Fibroblast of skin of abdomen (primary cell): ENCODE measurements around the gene BRIP1.
"Not testable (repeated sequence)": the region's sequence is repeated elsewhere in the genome, so short reads cannot be mapped to it uniquely, and the experiment has no call there.

Experiments used
- DNase-seq: peaks from one replicate; pipeline ENCODE4 v3.0.0-alpha.2; 2013

The BRIP1 gene

DNA sequence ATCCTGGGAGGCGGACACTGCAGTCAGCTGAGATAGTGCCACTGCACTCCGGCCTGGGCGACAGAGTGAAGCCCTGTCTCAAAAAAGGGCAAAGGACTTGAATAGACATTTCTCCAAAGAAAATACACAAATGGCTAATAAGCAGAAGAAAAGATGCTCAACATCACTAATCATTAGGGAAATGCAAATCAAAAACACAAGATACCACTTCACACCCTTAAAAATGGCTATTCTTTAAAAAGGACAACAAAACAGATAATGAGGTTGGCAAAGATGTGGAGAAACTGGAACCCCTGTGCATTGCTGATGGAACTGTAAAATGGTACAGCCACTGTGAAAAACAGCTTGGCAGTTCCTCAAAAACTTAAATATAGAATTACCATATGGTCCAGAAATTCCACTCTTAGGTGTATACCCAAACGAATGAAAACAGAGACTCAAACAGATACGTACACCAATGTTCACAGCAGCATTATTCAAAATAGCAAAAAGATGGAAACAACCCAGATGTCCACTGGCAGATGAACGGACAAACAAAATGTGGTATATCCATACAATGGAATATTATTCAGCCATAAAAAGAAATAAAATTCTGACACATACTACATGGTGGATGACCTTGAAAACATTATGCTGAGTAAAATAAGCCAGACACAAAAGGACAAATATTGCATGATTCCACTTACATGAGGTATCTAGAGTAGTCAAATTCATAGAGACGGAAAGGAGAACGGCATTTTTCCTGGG lies 35.5 kb downstream of the BRIP1 start:
- DNase-seq = no peak

DNA sequence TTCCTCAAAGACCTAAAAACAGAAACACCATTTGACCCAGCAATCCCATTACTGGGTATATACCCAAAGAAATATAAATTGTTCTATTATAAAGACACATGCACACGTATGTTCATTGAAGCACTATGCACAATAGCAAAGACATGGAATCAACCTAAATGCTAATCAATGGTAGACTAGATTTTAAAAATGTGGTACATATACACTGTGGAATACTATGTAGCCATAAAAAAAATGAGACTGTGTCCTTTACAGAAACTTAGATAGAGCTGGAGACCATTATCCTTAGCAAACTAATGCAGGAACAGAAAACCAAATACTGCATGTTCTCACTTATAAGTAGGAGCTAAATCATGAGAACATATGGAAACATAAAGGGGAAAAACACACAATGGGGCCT lies 36.5 kb downstream of the BRIP1 start:
- DNase-seq = not testable (repeated sequence)

DNA sequence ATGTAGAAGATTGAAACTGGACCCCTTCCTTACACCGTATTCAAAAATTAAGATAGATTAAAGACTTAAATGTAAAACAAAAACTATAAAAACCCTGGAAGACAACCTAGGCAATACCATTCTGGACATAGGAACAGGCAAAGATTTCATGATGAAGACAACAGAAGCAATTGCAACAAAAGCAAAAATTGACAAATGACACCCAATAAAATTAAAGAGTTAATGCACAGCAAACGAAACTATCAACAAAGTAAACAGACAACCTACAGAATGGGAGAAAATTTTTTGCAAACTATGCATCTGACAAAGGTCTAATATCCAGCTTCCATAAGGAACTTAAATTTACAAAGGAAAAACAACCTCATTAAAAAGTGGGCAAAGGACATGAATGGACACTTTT lies 37.1 kb downstream of the BRIP1 start:
- not testable (repeated sequence) for DNase-seq

DNA sequence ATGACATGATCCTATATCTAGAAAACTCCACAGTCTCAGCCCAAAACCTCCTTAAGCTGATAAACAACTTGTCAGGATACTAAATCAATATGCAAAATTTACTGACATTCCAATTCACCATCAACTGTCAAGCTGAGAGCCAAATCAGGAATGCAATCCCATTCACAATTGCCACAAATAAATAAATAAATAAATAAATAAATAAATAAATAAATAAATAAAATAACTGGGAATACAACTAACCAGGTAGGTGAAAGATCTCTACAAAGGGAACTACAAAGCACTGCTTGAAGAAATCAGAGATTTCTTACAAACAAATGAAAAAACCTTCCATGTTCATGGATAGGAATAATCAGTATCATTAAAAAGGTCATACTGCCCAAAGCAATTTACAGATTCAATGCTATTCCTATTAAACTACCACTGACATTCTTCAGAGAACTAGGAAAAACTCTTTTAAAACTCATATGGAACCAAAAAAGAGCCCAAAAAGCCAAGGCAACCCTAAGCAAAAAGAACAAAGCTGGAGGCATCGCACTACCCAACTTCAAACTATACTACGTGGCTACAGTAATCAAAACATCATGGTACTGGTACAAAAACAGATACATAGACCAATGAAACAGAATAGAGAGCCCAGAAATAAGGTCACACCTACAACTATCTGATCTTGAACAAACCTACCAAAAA lies 37.7 kb downstream of the BRIP1 start:
- no peak for DNase-seq

DNA sequence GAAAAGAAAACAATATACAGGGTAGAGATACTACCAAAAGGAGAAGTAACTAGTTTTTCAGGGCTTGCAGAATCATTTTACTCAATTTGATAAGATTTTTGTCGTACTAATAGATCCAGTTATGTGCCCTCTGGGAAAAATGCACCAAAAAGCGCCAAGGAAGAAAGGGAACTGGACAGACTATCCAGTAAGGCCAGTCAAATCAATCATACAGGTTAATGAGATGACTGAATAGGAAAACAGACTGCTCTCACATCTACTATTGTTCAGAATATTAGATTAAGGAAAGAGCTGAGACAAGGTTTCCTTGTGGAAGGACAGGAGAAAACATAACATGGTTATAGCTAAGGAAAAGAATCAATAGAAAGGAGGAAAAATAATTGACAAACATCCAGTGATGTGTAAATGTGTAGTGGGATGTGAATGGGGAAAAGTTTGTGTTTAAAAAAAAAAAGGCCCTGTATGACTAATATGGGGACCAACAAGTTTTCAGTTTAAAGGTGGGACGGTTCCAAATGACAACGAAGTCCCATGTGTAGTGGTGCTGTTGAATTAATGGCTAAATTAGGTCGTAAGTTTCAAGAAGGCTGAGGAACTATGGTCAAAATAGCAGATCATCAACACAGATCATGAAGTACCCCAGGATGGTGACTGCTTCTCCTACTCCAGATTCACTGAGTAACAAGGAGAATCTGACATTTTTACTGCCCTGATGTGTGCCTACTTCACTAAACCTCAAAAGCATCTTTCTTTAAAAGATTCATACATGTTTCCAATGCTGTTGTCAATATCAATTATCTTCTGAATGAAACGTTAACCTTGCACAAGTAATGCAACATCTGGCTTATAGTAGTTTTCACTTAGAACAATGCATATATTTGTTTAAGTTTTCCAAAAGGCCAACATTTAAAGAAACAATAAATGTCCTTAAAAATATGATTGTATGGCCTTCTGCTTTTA lies 40.7 kb downstream of the BRIP1 start:
- DNase-seq = no peak

DNA sequence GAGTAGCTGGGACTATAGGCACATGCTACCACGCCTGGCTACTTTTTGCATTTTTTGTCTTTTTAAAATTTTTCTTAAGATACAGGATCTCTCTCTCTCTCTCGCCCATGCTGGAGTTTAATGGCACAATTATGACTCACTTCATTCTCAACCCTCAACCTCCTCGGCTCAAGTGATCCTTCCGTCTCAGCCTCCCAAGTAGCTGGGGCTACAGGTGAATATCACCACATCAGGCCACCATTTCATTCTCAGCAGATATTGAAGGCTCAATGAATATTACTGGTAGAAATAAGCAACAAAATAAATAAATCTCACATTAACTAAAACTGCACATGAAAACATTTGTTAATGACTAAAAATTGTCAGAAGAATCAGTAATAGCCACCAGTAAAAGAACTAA lies 41.7 kb downstream of the BRIP1 start:
- no peak for DNase-seq

DNA sequence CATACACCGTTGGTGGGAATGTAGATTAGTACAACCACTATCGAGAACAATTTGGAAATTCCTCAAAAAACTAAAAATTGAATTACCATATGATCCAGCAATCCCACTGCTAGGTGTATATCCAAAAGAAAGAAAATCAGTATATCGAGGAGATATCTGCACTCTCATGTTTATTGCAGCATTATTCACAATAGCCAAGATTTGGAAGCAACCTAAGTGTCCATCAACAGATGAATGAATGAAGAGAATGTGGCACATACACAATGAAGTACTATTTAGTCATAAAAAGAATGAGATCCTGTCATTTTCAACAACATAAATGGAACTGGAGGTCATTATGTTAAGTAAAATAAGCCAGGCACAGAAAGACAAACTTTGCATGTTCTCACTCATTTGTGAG lies 44.1 kb downstream of the BRIP1 start:
- DNase-seq = not testable (repeated sequence)

DNA sequence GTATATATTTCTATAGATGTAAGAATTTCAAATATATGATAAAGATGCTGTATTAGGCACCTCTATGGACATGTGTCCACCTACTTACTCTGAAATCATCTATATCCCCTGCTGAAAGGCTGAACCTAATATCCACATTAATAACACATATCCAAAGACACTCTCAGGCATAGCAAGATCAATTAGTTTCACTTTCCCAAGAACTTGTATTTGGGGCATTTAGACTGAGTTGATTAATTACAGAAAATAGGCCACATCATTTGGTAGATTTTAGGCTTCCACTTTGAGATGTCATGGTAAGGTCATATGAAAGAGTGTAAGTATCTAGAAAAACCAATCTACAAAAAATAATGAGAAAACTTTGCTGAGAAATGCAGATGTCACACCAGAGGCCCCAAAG lies 45.1 kb downstream of the BRIP1 start:
- DNase-seq = no peak

DNA sequence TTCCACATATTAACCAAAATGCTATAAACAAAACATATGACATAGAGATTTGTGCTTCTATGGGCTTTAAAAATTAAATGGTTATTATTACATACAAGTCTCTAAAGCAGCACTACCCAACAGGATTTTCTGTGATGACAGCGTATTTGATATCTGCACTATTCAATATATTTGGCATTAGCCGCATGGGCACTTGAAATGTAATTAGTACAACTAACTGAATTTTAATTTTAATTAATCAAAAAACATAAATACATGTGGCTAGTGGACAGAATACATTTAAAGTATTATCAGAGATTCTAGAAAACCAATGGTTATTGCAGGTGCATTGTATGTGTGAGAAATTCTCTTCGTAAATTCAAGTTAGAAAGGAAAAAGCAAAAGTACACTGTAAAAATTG lies 45.9 kb downstream of the BRIP1 start:
- no peak for DNase-seq

DNA sequence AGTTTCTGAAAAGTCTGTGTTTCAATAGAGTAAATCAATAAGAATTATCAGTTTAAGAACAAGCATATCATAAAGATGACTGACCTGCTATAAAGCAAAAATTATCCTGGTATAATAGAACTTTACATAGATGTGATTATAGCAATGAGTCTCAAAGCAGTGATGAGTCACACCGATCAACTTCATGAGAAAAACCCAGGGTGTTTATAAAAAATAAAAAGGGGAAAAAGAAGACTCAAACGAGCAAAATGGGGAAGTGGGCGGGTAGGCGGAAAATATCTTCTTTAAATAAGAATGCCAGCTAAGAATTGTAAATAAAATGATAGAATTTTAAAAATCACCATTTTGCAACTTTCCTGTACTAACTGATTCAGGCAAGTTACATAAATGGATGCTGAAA lies 46.8 kb downstream of the BRIP1 start:
- no peak for DNase-seq

DNA sequence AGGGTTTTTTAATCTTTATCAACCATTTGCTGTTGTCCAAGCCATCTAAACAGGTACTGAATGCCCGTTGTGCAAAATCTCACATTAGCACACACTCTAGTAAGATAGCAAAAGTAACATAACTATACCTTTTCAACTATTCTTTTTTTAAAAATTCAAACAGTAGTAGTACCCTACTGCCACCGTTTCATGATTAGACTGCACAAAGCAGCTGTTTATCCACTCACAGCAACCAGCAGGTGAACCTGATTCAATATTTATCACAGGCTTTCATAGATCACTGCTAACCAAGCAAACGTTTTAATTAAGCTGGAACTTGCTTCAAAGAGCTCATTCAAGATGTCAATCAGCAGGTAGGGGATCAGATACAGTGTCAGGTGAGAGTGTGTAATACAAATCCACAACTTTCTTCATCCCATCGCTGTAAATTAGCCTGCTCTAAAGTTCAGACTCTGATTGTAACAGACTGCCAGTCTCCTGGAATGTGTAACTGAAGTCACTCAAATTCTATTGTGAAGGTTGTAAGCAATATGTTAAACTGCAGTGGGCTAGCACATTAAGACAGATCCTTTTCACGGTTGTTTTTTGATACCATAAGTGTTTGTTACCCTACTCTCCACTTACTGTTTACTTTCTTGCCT lies 47.3 kb downstream of the BRIP1 start:
- DNase-seq = no peak

DNA sequence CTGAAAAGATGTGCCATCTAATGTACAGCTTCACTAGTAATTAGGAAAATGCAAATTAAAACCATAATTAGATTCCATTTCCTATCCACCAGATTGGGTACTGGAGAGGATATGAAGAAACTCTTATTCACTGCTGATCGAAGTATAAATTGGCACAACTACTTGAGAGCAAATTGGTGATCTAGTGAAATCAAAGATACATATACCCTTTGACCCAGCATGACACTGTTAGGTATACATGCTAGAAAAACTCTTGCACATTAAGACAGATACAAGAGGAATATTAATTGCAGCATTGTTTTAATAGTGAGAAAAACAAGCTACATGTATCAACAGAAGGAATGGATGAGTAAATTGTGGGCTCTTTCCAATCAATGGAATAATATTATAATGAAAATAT lies 48.8 kb downstream of the BRIP1 start:
- DNase-seq = no peak

DNA sequence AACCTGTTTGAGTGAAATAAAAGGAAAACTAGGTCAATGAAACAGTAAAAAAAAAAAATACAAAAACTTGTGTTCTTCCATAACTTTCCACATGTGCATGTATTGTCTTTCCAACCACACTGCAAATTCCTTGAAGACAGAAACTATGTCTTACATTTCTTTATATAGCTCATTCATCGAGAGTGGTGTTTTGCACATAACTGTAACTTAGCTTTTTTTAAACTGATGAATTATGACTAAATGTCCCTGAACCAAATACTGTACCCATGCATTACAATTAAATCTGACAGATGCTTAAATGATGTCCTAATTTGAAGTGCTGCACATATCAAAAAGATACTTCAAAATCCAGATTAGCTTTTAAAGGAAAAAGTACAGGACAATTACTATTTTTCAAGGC lies 50.1 kb downstream of the BRIP1 start:
- DNase-seq = peak; percentile 63

DNA sequence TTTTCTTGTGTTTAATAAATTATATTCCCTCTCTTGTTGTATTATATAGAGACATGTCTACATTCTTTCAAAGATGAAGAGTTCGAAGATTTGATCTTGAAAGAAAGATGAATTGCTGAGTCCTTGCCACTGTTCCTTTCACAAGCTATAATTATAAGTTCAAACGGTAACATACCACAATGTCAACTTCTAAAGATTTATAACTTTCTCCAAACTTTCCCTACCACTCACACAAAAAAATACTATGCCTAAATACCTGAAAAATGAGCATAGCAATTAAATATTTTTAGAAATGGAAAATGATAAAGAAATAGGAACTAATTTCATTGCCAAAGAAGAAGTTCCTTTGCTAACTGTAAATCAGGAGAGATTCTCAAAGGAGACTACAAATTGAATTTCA lies 50.6 kb downstream of the BRIP1 start:
- peak; percentile 13 for DNase-seq

DNA sequence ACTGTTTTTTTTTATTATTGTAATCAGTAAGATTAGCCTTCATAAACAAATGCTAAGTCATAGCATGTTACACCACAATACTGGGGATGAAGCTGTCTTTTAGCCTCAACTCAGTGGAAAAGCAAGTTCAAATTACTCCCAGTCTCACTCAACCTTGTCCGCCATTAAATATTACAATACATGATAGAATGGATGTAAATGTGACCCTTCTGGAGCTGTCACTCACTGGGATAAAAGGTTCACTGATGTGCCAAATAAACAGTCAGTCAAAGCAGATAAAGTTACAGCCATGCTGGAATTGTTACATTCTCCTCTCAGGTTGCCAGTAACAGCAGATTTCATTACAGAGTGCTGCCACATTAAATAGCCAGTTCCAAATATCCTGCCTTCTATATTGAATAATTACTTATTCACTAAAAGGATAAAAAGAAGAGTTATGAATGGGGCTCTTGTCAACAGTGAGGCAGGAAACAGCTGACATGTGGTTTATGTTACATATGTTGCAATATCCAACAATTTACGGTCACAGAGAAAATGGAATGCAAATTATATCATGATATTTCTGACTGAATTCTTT lies 53.4 kb downstream of the BRIP1 start:
- peak; percentile 77 for DNase-seq

DNA sequence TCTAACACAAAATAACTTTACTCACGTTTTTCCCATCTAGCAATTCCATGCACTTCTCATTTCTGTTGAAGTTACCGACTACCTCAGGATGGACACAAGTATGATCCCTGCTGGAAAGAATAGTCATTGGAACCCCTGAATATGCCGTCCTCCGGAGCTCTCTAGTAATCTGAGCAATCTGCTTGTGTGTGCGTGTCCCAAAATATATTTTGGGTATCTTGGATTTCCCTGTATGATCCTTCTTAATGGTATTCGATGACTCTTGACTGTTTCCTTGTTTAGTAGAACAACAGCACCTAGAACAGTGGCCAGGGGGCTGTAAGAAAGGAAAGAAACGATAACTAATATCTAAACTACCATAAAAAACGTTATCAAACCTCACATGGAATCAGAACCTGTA lies 54.9 kb downstream of the BRIP1 start:
- DNase-seq = no peak

DNA sequence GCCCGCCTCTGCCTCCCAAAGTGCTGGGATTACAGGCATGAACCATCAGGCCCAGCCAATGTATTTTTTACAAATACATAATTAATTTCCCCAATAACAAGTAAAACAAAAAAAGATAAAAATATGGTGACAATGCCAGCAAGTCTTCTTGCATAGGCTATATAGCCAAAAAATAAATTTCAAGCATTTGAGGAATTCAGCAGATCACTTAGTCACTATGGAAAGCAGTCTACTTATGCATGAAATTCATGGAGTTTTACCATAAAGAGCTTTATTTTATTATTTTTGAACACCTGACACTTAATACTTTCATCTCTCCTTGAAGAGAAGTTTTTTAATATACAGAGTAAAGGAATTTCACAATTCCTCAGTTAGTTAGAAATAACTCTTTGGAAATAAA lies 56.4 kb downstream of the BRIP1 start:
- DNase-seq = peak; percentile 53

DNA sequence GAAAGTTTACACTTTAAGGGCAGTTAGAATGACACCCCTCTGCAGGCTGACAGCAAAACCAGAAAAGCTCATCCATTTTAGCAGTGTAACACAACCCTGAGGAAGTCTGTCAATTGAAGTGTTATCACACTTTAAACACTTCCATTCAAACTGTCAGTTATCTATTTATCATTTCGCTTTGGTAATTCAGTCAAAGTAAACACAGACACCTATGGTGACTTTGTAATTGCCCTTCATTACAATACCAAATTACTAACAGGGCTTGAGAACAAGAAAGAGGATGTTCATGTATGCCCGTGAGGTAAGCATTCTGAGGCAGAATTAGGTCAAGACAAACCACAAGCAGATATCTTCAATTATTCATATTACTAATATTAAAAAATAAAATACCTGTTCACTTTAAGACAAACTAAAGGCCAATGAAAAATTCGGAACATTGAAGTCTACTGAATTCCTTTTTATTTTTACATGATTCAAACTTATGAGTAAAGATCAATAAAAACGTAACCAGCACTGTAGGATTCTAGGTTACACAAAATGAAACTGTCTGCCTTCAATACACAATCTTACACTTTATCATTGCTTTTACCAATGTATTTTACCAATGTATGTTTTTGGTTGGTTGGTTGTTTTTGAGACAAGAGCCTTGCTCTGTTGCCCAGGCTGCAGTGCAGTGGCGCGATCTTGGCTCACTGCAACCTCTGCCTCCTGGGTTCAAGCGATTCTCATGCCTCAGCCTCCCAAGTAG lies 57.1 kb downstream of the BRIP1 start:
- DNase-seq = no peak

DNA sequence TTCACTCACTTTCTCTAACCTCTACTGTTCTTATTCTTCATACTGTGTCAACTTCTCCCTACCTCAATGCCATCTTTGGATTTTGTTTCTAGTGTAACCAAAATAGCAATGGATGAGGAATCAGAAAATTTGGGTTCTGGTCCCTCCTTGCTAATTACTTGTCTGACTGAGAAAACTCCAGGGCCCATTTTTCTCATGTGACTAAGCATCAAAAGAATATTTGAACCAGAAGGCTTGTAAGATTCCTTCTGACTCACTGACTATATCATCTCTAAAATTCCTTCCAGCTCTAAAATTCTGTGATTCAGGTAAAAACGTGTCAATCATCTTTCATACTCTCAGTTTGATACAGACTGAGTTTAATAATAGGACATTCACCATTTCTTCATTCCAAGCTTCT lies 57.9 kb downstream of the BRIP1 start:
- peak; percentile 77 for DNase-seq

DNA sequence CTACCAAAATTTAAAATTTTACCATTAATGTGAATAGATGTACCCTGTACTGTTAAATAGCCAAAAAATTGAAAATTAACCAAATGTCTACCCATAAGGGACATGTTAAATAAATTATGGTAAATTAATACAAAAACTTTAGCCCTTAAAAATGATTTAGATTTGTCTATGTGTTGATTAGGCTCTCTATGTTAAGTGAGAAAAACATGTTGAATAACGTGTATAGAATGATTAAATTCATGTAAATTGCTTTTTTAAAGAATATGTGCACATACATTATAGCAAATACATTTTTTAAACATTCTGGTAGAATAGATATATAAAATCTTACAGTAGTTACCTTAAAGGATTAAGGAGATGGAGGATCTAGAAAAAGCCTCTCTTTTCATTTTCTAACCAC lies 59.5 kb downstream of the BRIP1 start:
- no peak for DNase-seq

DNA sequence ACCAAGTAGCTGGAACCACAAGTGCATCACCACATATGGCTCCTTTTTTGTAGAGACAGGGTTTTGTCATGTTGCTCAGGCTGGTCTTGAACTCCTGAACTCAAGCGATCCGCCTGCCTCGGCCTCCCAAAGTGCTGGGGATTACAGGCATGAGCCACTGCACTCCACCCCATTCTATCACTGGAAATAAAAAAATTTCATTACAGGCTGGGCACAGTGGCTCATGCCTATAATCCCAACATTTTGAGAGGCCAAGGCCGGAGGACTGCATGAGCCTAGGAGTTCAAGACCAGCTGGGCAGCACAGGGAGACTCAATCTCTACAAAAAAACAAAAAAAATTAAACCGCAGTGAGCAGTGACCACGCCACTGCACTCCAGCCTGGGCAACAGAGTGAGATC lies 60.1 kb downstream of the BRIP1 start:
- DNase-seq = no peak
